K562 (cell line): ENCODE data around the gene POLG. TPM values are rescaled to one million over a fixed set of nuclear protein-coding genes. Genes with fewer than 3 reads are reported as not detected.
"Not testable (repeated sequence)": the region's sequence is repeated elsewhere in the genome, so short reads cannot be mapped to it uniquely, and the experiment has no call there.

ENCODE experiments used
- ATAC-seq: fragments of 200-7000 bp; cut with Tn5 transposase; 3 replicates; pipeline ENCODE4 v1.9.1; 2020; ENCODE audit warnings: moderate library complexity
- BruUV-seq: library from RNA; stranded (reverse); fragments of 400-500 nt; replicated peaks from 2 replicates; lab custom pipeline; 2021; lab: Mats Ljungman, UMichigan
- CTCF ChIA-PET: fragments of 300-600 bp; formaldehyde crosslinking; extraction: SDS; loops from one replicate; lab custom pipeline; 2021; ENCODE audit warnings: low intra/inter-chr PET ratio; lab: Yijun Ruan, JAX
- POLR2A ChIA-PET: fragments of 300-600, 350-650 bp; sonication (Branson Sonifier 250); formaldehyde crosslinking; extraction: SDS; loops from one replicate; lab custom pipeline; 2021; ENCODE audit warnings: antibody characterized with exemption, inconsistent platforms; lab: Yijun Ruan, JAX
- DNase-seq, 4 experiments: peaks; one replicate each; pipeline versions ENCODE4 v3.0.0 to v3.0.0-alpha.2; 2011 to 2018; ENCODE audit warnings: low spot score in 3 of 4, mixed read lengths in 3 of 4; ENCODE audit errors: extremely low read depth in 1 of 4
- FAIRE-seq: peaks from 2 replicates; lab custom pipeline; 2011; peaks lifted over from hg19 to GRCh38; lab: Jason Lieb, UNC
- H2AFZ ChIP-seq: 2 replicates; pipeline ENCODE4 v1.6.0; 2011; ENCODE audit warnings: low read depth, low read length, control low read depth, inconsistent platforms
- H3K27ac ChIP-seq: fragments of 200-600 bp; 3 replicates; pipeline ENCODE4 v1.8.0; 2011; ENCODE audit warnings: low read depth, mild to moderate bottlenecking, control low read depth, inconsistent platforms, low read length, moderate library complexity, mixed read lengths; ENCODE audit errors: extremely low read depth
- H3K27me3 ChIP-seq, 2 experiments: fragments of 300-600 bp in 1 of 2; 2 replicates in 1 of 2; 3 replicates in 1 of 2; pipeline versions ENCODE4 v1.6.0 to v1.8.0; 2011; ENCODE audit warnings: inconsistent platforms in 2 of 2, low read length in 2 of 2, mild to moderate bottlenecking in 1 of 2, mixed read lengths in 1 of 2, moderate library complexity in 1 of 2; ENCODE audit not compliant: control insufficient read depth in 2 of 2, insufficient read depth in 2 of 2
- H3K36me3 ChIP-seq: fragments of 300-600 bp; 3 replicates; pipeline ENCODE4 v1.8.0; 2011; ENCODE audit warnings: mild to moderate bottlenecking, low read length, inconsistent platforms; ENCODE audit not compliant: control insufficient read depth, insufficient read depth
- H3K4me1 ChIP-seq, 2 experiments: fragments of 200-600 bp in 1 of 2; replicated peaks in 1 of 2; 2 replicates in 1 of 2; 3 replicates in 1 of 2; pipeline versions ENCODE4 v1.5.1 to v1.8.0; 2011; ENCODE audit warnings: inconsistent platforms in 2 of 2, low read length in 2 of 2, mild to moderate bottlenecking in 1 of 2, mixed read lengths in 1 of 2, moderate library complexity in 1 of 2; ENCODE audit not compliant: control insufficient read depth in 2 of 2, insufficient read depth in 2 of 2
- H3K4me2 ChIP-seq: 2 replicates; pipeline ENCODE4 v1.6.1; 2011; ENCODE audit warnings: low read length, control low read depth, inconsistent platforms, mixed read lengths; ENCODE audit not compliant: insufficient read depth
- H3K4me3 ChIP-seq: fragments of 200-600 bp; sonication (generic), shearing (Covaris generic); 2 replicates; pipeline ENCODE4 v1.5.1; 2016; ENCODE audit warnings: control low read depth, inconsistent platforms
- H3K79me2 ChIP-seq: fragments of 200-600 bp; 3 replicates; pipeline ENCODE4 v1.8.0; 2011; ENCODE audit warnings: low read length, inconsistent platforms; ENCODE audit not compliant: control insufficient read depth, insufficient read depth
- H3K9ac ChIP-seq, 2 experiments: 2 replicates each; pipeline versions ENCODE4 v1.6.0 to v1.6.1; 2011; ENCODE audit warnings: low read depth in 2 of 2, low read length in 2 of 2, control low read depth in 1 of 2, inconsistent platforms in 1 of 2, mild to moderate bottlenecking in 1 of 2, mixed read lengths in 1 of 2; ENCODE audit not compliant: insufficient read depth in 1 of 2
- H3K9me1 ChIP-seq: one replicate; pipeline ENCODE4 v1.6.0; 2011; ENCODE audit warnings: inconsistent platforms, mild to moderate bottlenecking, low read length, moderate library complexity; ENCODE audit not compliant: control insufficient read depth, insufficient read depth
- H3K9me3 ChIP-seq: replicated peaks from 2 replicates; pipeline ENCODE4 v1.5.1; 2011; ENCODE audit warnings: low read depth, low read length, inconsistent platforms; ENCODE audit not compliant: control insufficient read depth, insufficient read depth
- H4K20me1 ChIP-seq: replicated peaks from 2 replicates; pipeline ENCODE4 v1.6.1; 2011; ENCODE audit warnings: low read length, inconsistent platforms, mixed read lengths; ENCODE audit not compliant: control insufficient read depth, insufficient read depth
- ARID1B ChIP-seq: fragments of 450-650 bp; IDR thresholded peaks from 2 replicates; pipeline ENCODE4 v1.6.1; 2016; ENCODE audit warnings: antibody characterized with exemption, mild to moderate bottlenecking, inconsistent platforms
- MYNN ChIP-seq, 2 experiments: sonication (generic); formaldehyde crosslinking in 1 of 2; IDR thresholded peaks; 2 replicates each; pipeline versions ENCODE4 v1.5.0 to v1.6.1; 2016 to 2020; ENCODE audit warnings: antibody characterized with exemption in 1 of 2, missing genetic modification reagents in 1 of 2
- RAD21 ChIP-seq, 2 experiments: fragments of 250-450 bp in 1 of 2; fragments of 450-650 bp in 1 of 2; sonication (Bioruptor Pico) in 1 of 2; formaldehyde crosslinking in 1 of 2; IDR thresholded peaks in 1 of 2; conservative IDR thresholded peaks in 1 of 2; 2 replicates each; pipeline versions ENCODE4 v1.4.0 to v1.8.0; 2020 to 2022; ENCODE audit warnings: mild to moderate bottlenecking in 2 of 2, moderate library complexity in 1 of 2
- SIN3A ChIP-seq, 2 experiments: fragments of 150-350 bp in 1 of 2; IDR thresholded peaks; 2 replicates each; pipeline ENCODE4 v1.6.1; 2011 to 2016; ENCODE audit warnings: borderline replicate concordance in 2 of 2, low read depth in 2 of 2, low read length in 2 of 2, mild to moderate bottlenecking in 2 of 2, moderate library complexity in 2 of 2; ENCODE audit not compliant: control insufficient read depth in 1 of 2
- ZNF121 ChIP-seq: sonication (generic); formaldehyde crosslinking; conservative IDR thresholded peaks from 2 replicates; pipeline ENCODE4 v1.8.0; 2022; ENCODE audit warnings: missing genetic modification reagents
- ZNF143 ChIP-seq: sonication (generic); formaldehyde crosslinking; IDR thresholded peaks from 2 replicates; pipeline ENCODE4 v1.9.0; 2022; ENCODE audit warnings: mild to moderate bottlenecking, missing genetic modification reagents
- ZNF224 ChIP-seq: sonication (generic); formaldehyde crosslinking; IDR thresholded peaks from 2 replicates; pipeline ENCODE4 v1.8.0; 2022; ENCODE audit warnings: mild to moderate bottlenecking, missing genetic modification reagents
- WGBS: fragments of 100-300 bp; shearing (Covaris generic); methylation state at CpG from one replicate; pipeline ENCODE4 v1.1.6; 2016; ENCODE audit warnings: low coverage, mixed read lengths; ENCODE audit not compliant: insufficient coverage; ENCODE audit errors: missing lambda C conversion rate; 5-methylcytosine and 5-hydroxymethylcytosine counted together
- in situ Hi-C: fragments of 300-500 bp; cut with MboI; formaldehyde crosslinking; loops from 4 replicates; pipeline ENCODE4 v1.15.0; 2018; ENCODE audit warnings: inconsistent platforms, mixed read lengths
- intact Hi-C: fragments of 100-400 bp; cut with micrococcal nuclease; formaldehyde crosslinking; loops from 2 replicates; pipeline ENCODE4 v1.14.2; 2022
- microRNA-seq: library from miRNA; unstranded; fragments of <30 nt; microRNA quantifications from one replicate; pipeline ENCODE4, GENCODE V29; 2018; ENCODE audit warnings: borderline microRNAs expressed
- polyA plus RNA-seq, 8 experiments: library from polyadenylated mRNA; depleted of rRNA in 4 of 8; stranded (reverse) in 5 of 8; unstranded in 3 of 8; fragments of >200 nt; fragmentation: Nextera tagmentation in 2 of 8; fragmentation: Illumina TruSeq in 1 of 8; extraction: Ambion mirVana in 2 of 8; extraction: Trizol in 1 of 8; gene quantifications; 2 replicates each; pipeline versions ENCODE4 v1.2.1 to v1.2.3, GENCODE V29; 2011 to 2014; ENCODE audit warnings: inconsistent platforms in 1 of 8, missing spikeins in 1 of 8
- small RNA-seq: library from RNA; depleted of rRNA; stranded (forward); fragments of <200 nt; gene quantifications from one replicate; pipeline ENCODE3, GENCODE V24; 2014
- total RNA-seq, 7 experiments: library from RNA; depleted of rRNA in 6 of 7; stranded (reverse); fragments of >200 nt in 6 of 7; fragmentation: Illumina TruSeq in 2 of 7; extraction: Trizol in 2 of 7; gene quantifications; 2 replicates each; pipeline versions ENCODE4 v1.2.1 to v1.2.3, GENCODE V29; 2011 to 2021; ENCODE audit warnings: low replicate concordance in 1 of 7
- TF ChIP-seq, protein P1 (sequence below): sonication (generic); formaldehyde crosslinking; IDR thresholded peaks from 2 replicates; pipeline ENCODE4 v1.8.1; 2023; ENCODE audit warnings: mild to moderate bottlenecking, missing genetic modification reagents

Gene POLG
- total and polyA plus RNA-seq, 9 of the 15 experiments (the other 6 are each of a cell fraction or from before 2014, with no cell fraction given): 15.2 to 83.8 (median 38.6) TPM

DNA sequence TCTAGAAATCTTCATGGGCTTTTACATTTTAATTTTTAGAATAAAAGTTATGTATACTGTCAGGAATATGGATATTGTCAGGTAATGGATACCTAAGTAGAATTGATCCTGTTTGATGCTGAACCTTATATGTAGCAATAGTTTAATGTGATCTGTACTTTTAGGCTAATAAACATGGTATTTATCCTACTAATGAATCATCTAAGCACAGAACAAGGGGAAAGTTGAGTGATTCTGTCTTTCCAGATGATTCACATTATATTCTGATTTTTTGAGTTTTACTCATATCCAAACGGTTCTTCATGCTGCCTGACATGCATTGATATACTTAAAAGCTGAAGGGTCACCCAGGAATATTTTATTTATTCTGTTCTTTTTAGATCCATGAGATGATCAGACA is 56.3 kb downstream of the POLG start (continued):
- TF ChIP-seq MYNN (IDR thresholded peaks at IDR 0.05) (no peak), MYNN (CRISPR knock-in tag; IDR thresholded peaks at IDR 0.05) (no peak), ZNF143 (CRISPR knock-in tag) (no peak), RAD21 (CRISPR knock-in tag; conservative IDR thresholded peaks at IDR 0.05 in 1 of 2, IDR thresholded peaks at IDR 0.05 in 1 of 2) (no peak), ZNF224 (CRISPR knock-in tag) (no peak), SIN3A (IDR thresholded peaks at IDR 0.05; ENCODE audit: borderline replicate concordance in 2 of 2, control insufficient read depth in 1 of 2, low read depth in 2 of 2, low read length in 2 of 2) (no peak), ZNF121 (no peak), ARID1B (no peak)
- TF ChIP-seq, protein P1, sequence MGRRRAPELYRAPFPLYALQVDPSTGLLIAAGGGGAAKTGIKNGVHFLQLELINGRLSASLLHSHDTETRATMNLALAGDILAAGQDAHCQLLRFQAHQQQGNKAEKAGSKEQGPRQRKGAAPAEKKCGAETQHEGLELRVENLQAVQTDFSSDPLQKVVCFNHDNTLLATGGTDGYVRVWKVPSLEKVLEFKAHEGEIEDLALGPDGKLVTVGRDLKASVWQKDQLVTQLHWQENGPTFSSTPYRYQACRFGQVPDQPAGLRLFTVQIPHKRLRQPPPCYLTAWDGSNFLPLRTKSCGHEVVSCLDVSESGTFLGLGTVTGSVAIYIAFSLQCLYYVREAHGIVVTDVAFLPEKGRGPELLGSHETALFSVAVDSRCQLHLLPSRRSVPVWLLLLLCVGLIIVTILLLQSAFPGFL (CRISPR knock-in tag): no peak

DNA sequence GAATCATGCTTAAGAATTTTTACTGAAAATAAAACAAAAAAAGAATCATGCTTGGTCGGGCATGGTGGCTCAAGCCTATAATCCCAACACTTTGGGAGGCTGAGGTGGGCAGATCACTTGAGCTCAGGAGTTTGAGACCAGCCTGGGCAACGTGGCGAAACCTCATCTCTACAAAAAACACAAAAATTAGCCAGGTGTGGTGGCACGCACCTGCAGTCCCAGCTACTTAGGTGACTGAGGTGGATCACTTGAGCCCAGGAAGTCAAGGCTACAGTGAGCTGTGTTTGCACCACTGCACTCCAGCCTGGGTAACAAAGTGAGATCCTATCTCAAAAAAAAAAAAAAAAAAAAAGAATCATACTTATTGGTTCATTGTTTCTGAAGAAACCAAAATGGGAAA is 57.3 kb downstream of the POLG start:
- H2AFZ ChIP-seq, H3K9me3 ChIP-seq, in situ Hi-C loops, DNase-seq, ATAC-seq, H3K4me1 ChIP-seq, FAIRE-seq, intact Hi-C loops, H3K4me2 ChIP-seq, BruUV-seq, H3K79me2 ChIP-seq, H4K20me1 ChIP-seq, H3K27me3 ChIP-seq, H3K27ac ChIP-seq, CTCF ChIA-PET, H3K9ac ChIP-seq, H3K9me1 ChIP-seq, H3K4me3 ChIP-seq: not testable (repeated sequence)
- 91% methylated on average over 4 of the region's 4 CpGs for WGBS
- H3K36me3 ChIP-seq: peaks cover 82% of the 10 kb centered on the region
- POLR2A ChIA-PET: interaction anchor here (0.7 to 1.9 kb wide), 4 partner anchors 8 to 42 kb away, joined by 3 to 7 read pairs (median 5); partner anchors contain the start of gene FANCI

Small RNA genes lying within 50 kb of the gene (microRNA-seq; reads per million reads assigned to microRNA genes)
- gene MIR6766: 0.55 reads per million
- 0.91 reads per million, percentile 4 among the genes with 10 or more reads in this experiment for gene MIR9-3

Small RNA genes lying within 50 kb of the gene (small RNA-seq; reads per million reads assigned to genes)
- gene MIR6766: not detected

Other genes with a start within 250 kb of the POLG start
- gene ABHD2, start 246.4 kb downstream of the POLG start, total RNA-seq (2014; rRNA removed): 33.0 and 57.6 TPM in 2 replicates
- gene ABHD2, start 246.4 kb downstream of the POLG start, total RNA-seq (2014; rRNA removed; fragmentation: Illumina TruSeq; extraction: Trizol): 41.4 and 47.5 TPM in 2 replicates
- 48.9 and 49.2 TPM in 2 replicates for gene ABHD2, start 246.4 kb downstream of the POLG start, total RNA-seq (2015; rRNA removed; fragmentation: Illumina TruSeq; extraction: Trizol)
- 80.9 and 99.8 TPM in 2 replicates for gene ABHD2, start 246.4 kb downstream of the POLG start, total RNA-seq (2021)
- 54.0 and 74.7 TPM in 2 replicates for gene ABHD2, start 246.4 kb downstream of the POLG start, polyA plus RNA-seq (2011; rRNA removed)
- gene ABHD2, start 246.4 kb downstream of the POLG start, polyA plus RNA-seq (2014; fragmentation: Illumina TruSeq; extraction: Trizol): 76.3 and 78.6 TPM in 2 replicates
- gene ABHD2, start 246.4 kb downstream of the POLG start, polyA plus RNA-seq (2014; fragmentation: Nextera tagmentation; extraction: Ambion mirVana): 10 to 100 TPM; 16.9 to 18.1 TPM
- gene ABHD2, start 246.4 kb downstream of the POLG start, polyA plus RNA-seq (2014; rRNA removed): 30.4 and 34.5 TPM in 2 replicates
- 0.05 TPM in 1 of 2 replicates, not detected in the other for gene RLBP1, start 113.2 kb downstream of the POLG start, total RNA-seq (2014; rRNA removed)
- gene RLBP1, start 113.2 kb downstream of the POLG start, total RNA-seq (2014; rRNA removed; fragmentation: Illumina TruSeq; extraction: Trizol): not detected in 2 replicates
- gene RLBP1, start 113.2 kb downstream of the POLG start, total RNA-seq (2015; rRNA removed; fragmentation: Illumina TruSeq; extraction: Trizol): not detected in 2 replicates
- gene RLBP1, start 113.2 kb downstream of the POLG start, total RNA-seq (2021): not detected in 2 replicates
- not detected in 2 replicates for gene RLBP1, start 113.2 kb downstream of the POLG start, polyA plus RNA-seq (2011; rRNA removed)
- gene RLBP1, start 113.2 kb downstream of the POLG start, polyA plus RNA-seq (2014; fragmentation: Illumina TruSeq; extraction: Trizol): not detected in 2 replicates
- not detected for gene RLBP1, start 113.2 kb downstream of the POLG start, polyA plus RNA-seq (2014; fragmentation: Nextera tagmentation; extraction: Ambion mirVana)
- not detected in 2 replicates for gene RLBP1, start 113.2 kb downstream of the POLG start, polyA plus RNA-seq (2014; rRNA removed)
- gene FANCI, start 90.8 kb downstream of the POLG start, total RNA-seq (2014; rRNA removed): 72.1 and 75.0 TPM in 2 replicates
- 148 and 174 TPM in 2 replicates for gene FANCI, start 90.8 kb downstream of the POLG start, total RNA-seq (2014; rRNA removed; fragmentation: Illumina TruSeq; extraction: Trizol)
- gene FANCI, start 90.8 kb downstream of the POLG start, total RNA-seq (2015; rRNA removed; fragmentation: Illumina TruSeq; extraction: Trizol): 114 and 117 TPM in 2 replicates
- gene FANCI, start 90.8 kb downstream of the POLG start, total RNA-seq (2021): 148 and 150 TPM in 2 replicates
- gene FANCI, start 90.8 kb downstream of the POLG start, polyA plus RNA-seq (2011; rRNA removed): 136 and 165 TPM in 2 replicates
- gene FANCI, start 90.8 kb downstream of the POLG start, polyA plus RNA-seq (2014; fragmentation: Illumina TruSeq; extraction: Trizol): 107 and 118 TPM in 2 replicates
- gene FANCI, start 90.8 kb downstream of the POLG start, polyA plus RNA-seq (2014; fragmentation: Nextera tagmentation; extraction: Ambion mirVana): 100 to 1,000 TPM in 1 of 2 experiments, 10 to 100 TPM in 1; 76.0 to 137 TPM
- gene FANCI, start 90.8 kb downstream of the POLG start, polyA plus RNA-seq (2014; rRNA removed): 107 and 131 TPM in 2 replicates
- gene RHCG, start 161.8 kb upstream of the POLG start, total RNA-seq (2014; rRNA removed): not detected in 2 replicates
- not detected in 2 replicates for gene RHCG, start 161.8 kb upstream of the POLG start, total RNA-seq (2014; rRNA removed; fragmentation: Illumina TruSeq; extraction: Trizol)
- gene RHCG, start 161.8 kb upstream of the POLG start, total RNA-seq (2015; rRNA removed; fragmentation: Illumina TruSeq; extraction: Trizol): not detected in 2 replicates
- gene RHCG, start 161.8 kb upstream of the POLG start, total RNA-seq (2021): not detected in 2 replicates
- gene RHCG, start 161.8 kb upstream of the POLG start, polyA plus RNA-seq (2011; rRNA removed): not detected in 2 replicates
- not detected in 2 replicates for gene RHCG, start 161.8 kb upstream of the POLG start, polyA plus RNA-seq (2014; fragmentation: Illumina TruSeq; extraction: Trizol)
- not detected for gene RHCG, start 161.8 kb upstream of the POLG start, polyA plus RNA-seq (2014; fragmentation: Nextera tagmentation; extraction: Ambion mirVana)
- gene RHCG, start 161.8 kb upstream of the POLG start, polyA plus RNA-seq (2014; rRNA removed): not detected in 2 replicates
- gene TICRR, start 240.6 kb upstream of the POLG start, total RNA-seq (2014; rRNA removed): 13.8 and 14.8 TPM in 2 replicates
- gene TICRR, start 240.6 kb upstream of the POLG start, total RNA-seq (2014; rRNA removed; fragmentation: Illumina TruSeq; extraction: Trizol): 11.4 and 11.8 TPM in 2 replicates
- 11.9 and 12.3 TPM in 2 replicates for gene TICRR, start 240.6 kb upstream of the POLG start, total RNA-seq (2015; rRNA removed; fragmentation: Illumina TruSeq; extraction: Trizol)
- gene TICRR, start 240.6 kb upstream of the POLG start, total RNA-seq (2021): 21.0 and 22.9 TPM in 2 replicates
- 13.7 and 17.2 TPM in 2 replicates for gene TICRR, start 240.6 kb upstream of the POLG start, polyA plus RNA-seq (2011; rRNA removed)
- 19.2 and 22.0 TPM in 2 replicates for gene TICRR, start 240.6 kb upstream of the POLG start, polyA plus RNA-seq (2014; fragmentation: Illumina TruSeq; extraction: Trizol)
- gene TICRR, start 240.6 kb upstream of the POLG start, polyA plus RNA-seq (2014; fragmentation: Nextera tagmentation; extraction: Ambion mirVana): 1 to 10 TPM in 1 of 2 experiments, under 1 TPM in 1; 0.84 to 1.0 TPM
- gene TICRR, start 240.6 kb upstream of the POLG start, polyA plus RNA-seq (2014; rRNA removed): 13.7 and 14.2 TPM in 2 replicates